H1 (cell line): Measurements from ENCODE around the gene HPCAL4. TPM values are rescaled to one million over a fixed set of nuclear protein-coding genes. Genes with fewer than 3 reads are reported as not detected.

Experiments
- CTCF ChIA-PET: fragments of 300-600 bp; sonication (Branson Sonifier 250); formaldehyde crosslinking; loops from one replicate; lab custom pipeline; 2021; ENCODE audit not compliant: partially characterized antibody; lab: Charles Lee
- POLR2A ChIA-PET: fragments of 300-600 bp; sonication (Branson Sonifier 250); formaldehyde crosslinking; loops from one replicate; lab custom pipeline; 2021; ENCODE audit warnings: inconsistent platforms; ENCODE audit not compliant: partially characterized antibody; lab: Charles Lee
- DNase-seq, 2 experiments: peaks; one replicate each; pipeline versions ENCODE4 v3.0.0 to v3.0.0-alpha.2; 2010 to 2022; ENCODE audit warnings: low spot score in 2 of 2, low read depth in 1 of 2, mixed read lengths in 1 of 2
- FAIRE-seq: peaks from 2 replicates; lab custom pipeline; 2011; peaks lifted over from hg19 to GRCh38; lab: Jason Lieb, UNC
- H2AFZ ChIP-seq: 2 replicates; pipeline ENCODE4 v1.8.1; 2012; ENCODE audit warnings: low read length, inconsistent platforms
- H2AK5ac ChIP-seq: 2 replicates; pipeline ENCODE4 v1.6.1; 2013; ENCODE audit warnings: low read depth, low read length
- H2BK120ac ChIP-seq: replicated peaks from 2 replicates; pipeline ENCODE3; 2013; ENCODE audit warnings: low read depth, low read length, inconsistent platforms
- H2BK12ac ChIP-seq: 2 replicates; pipeline ENCODE4 v1.6.1; 2013; ENCODE audit warnings: low read depth, low read length
- H2BK15ac ChIP-seq: 2 replicates; pipeline ENCODE4 v1.6.1; 2013; ENCODE audit warnings: low read length
- H2BK20ac ChIP-seq: 2 replicates; pipeline ENCODE4 v1.6.1; 2013; ENCODE audit warnings: low read length
- H2BK5ac ChIP-seq: 2 replicates; pipeline ENCODE4 v1.6.1; 2013; ENCODE audit warnings: low read depth, low read length
- H3K14ac ChIP-seq: 2 replicates; pipeline ENCODE4 v1.6.1; 2013; ENCODE audit warnings: inconsistent platforms; ENCODE audit not compliant: insufficient read length
- H3K18ac ChIP-seq: 2 replicates; pipeline ENCODE4 v1.6.1; 2013; ENCODE audit warnings: low read length; ENCODE audit errors: extremely low read depth
- H3K23ac ChIP-seq: 2 replicates; pipeline ENCODE4 v1.6.1; 2013; ENCODE audit warnings: inconsistent platforms; ENCODE audit not compliant: insufficient read length
- H3K23me2 ChIP-seq: 2 replicates; pipeline ENCODE4 v1.6.1; 2013; ENCODE audit warnings: low read depth, low read length
- H3K27ac ChIP-seq: 2 replicates; pipeline ENCODE4 v1.6.1; 2011; ENCODE audit warnings: low read depth, low read length, inconsistent platforms
- H3K27me3 ChIP-seq, 4 experiments: replicated peaks in 1 of 4; 1 replicate in 1 of 4; 2 replicates in 3 of 4; pipeline versions ENCODE4 v1.6.1 to v1.8.1; 2011 to 2013; ENCODE audit warnings: low read length in 3 of 4, mild to moderate bottlenecking in 3 of 4, inconsistent platforms in 2 of 4, mixed read lengths in 2 of 4, moderate library complexity in 1 of 4; ENCODE audit not compliant: control insufficient read depth in 3 of 4, insufficient read depth in 3 of 4; ENCODE audit errors: extremely low read depth in 1 of 4
- H3K36me3 ChIP-seq, 4 experiments: 2 replicates each; pipeline versions ENCODE4 v1.6.1 to v1.8.1; 2011 to 2013; ENCODE audit warnings: mild to moderate bottlenecking in 4 of 4, low read length in 3 of 4, moderate library complexity in 2 of 4, control low read depth in 1 of 4, inconsistent platforms in 1 of 4; ENCODE audit not compliant: insufficient read depth in 4 of 4, control insufficient read depth in 2 of 4
- H3K4ac ChIP-seq: replicated peaks from 2 replicates; pipeline ENCODE3; 2013; ENCODE audit warnings: low read length, low read depth, mixed read lengths, inconsistent platforms; ENCODE audit not compliant: insufficient read length
- H3K4me1 ChIP-seq, 4 experiments: replicated peaks in 1 of 4; 1 replicate in 1 of 4; 2 replicates in 3 of 4; pipeline versions ENCODE4 v1.6.1 to v1.8.1; 2011 to 2013; ENCODE audit warnings: low read length in 3 of 4, inconsistent platforms in 2 of 4, mixed read lengths in 1 of 4; ENCODE audit not compliant: insufficient read depth in 4 of 4, control insufficient read depth in 3 of 4
- H3K4me2 ChIP-seq, 2 experiments: 2 replicates each; pipeline versions ENCODE4 v1.6.1 to v1.8.1; 2011 to 2013; ENCODE audit warnings: low read depth in 2 of 2, low read length in 2 of 2, control low read depth in 1 of 2, inconsistent platforms in 1 of 2, mild to moderate bottlenecking in 1 of 2; ENCODE audit not compliant: insufficient read depth in 1 of 2
- H3K4me3 ChIP-seq, 4 experiments: fragments of 200-600, 300-600 bp in 1 of 4; sonication (generic), shearing (Covaris generic), sonication (Bioruptor Twin) in 1 of 4; 2 replicates each; pipeline versions ENCODE4 v1.5.1 to v1.8.1; 2011 to 2016; ENCODE audit warnings: low read length in 4 of 4, low read depth in 3 of 4, control low read depth in 2 of 4, inconsistent platforms in 2 of 4, mild to moderate bottlenecking in 2 of 4, mixed read lengths in 1 of 4, moderate library complexity in 1 of 4; ENCODE audit not compliant: insufficient read depth in 2 of 4; ENCODE audit errors: extremely low read depth in 1 of 4
- H3K56ac ChIP-seq: replicated peaks from 2 replicates; pipeline ENCODE3; 2013; ENCODE audit warnings: low read depth, mild to moderate bottlenecking, mixed read lengths, low read length, inconsistent platforms; ENCODE audit not compliant: insufficient read length
- H3K79me1 ChIP-seq: 2 replicates; pipeline ENCODE4 v1.6.1; 2013; ENCODE audit warnings: low read depth, low read length, control low read depth
- H3K79me2 ChIP-seq, 2 experiments: 2 replicates each; pipeline versions ENCODE4 v1.6.1 to v1.8.1; 2012 to 2013; ENCODE audit warnings: low read length in 2 of 2, mild to moderate bottlenecking in 2 of 2, inconsistent platforms in 1 of 2; ENCODE audit not compliant: insufficient read depth in 2 of 2, control insufficient read depth in 1 of 2
- H3K9ac ChIP-seq, 4 experiments: replicated peaks in 1 of 4; 1 replicate in 1 of 4; 2 replicates in 3 of 4; pipeline versions ENCODE4 v1.6.1 to v1.8.1; 2011 to 2013; ENCODE audit warnings: low read depth in 3 of 4, low read length in 3 of 4, control low read depth in 2 of 4, mild to moderate bottlenecking in 2 of 4, moderate library complexity in 2 of 4, inconsistent platforms in 1 of 4; ENCODE audit errors: extremely low read depth in 1 of 4
- H3K9me3 ChIP-seq, 2 experiments: 2 replicates each; pipeline versions ENCODE4 v1.6.1 to v1.8.1; 2012 to 2013; ENCODE audit warnings: mild to moderate bottlenecking in 2 of 2, moderate library complexity in 2 of 2, control low read depth in 1 of 2, inconsistent platforms in 1 of 2, low read depth in 1 of 2, low read length in 1 of 2, mixed read lengths in 1 of 2; ENCODE audit not compliant: insufficient read depth in 2 of 2
- H4K20me1 ChIP-seq, 2 experiments: replicated peaks in 1 of 2; 2 replicates each; pipeline versions ENCODE3 to v1.8.1; 2011 to 2013; ENCODE audit warnings: inconsistent platforms in 2 of 2, low read length in 2 of 2, mild to moderate bottlenecking in 1 of 2; ENCODE audit not compliant: insufficient read depth in 2 of 2, control insufficient read depth in 1 of 2
- H4K5ac ChIP-seq: 2 replicates; pipeline ENCODE4 v1.6.1; 2013; ENCODE audit warnings: low read length, low read depth, mixed read lengths, inconsistent platforms; ENCODE audit not compliant: insufficient read length
- H4K8ac ChIP-seq: 2 replicates; pipeline ENCODE4 v1.8.0; 2013; ENCODE audit warnings: mild to moderate bottlenecking, moderate library complexity, low read length, inconsistent platforms; ENCODE audit not compliant: insufficient read depth; ENCODE audit errors: extremely low read depth
- H4K91ac ChIP-seq: replicated peaks from 2 replicates; pipeline ENCODE3; 2013; ENCODE audit warnings: low read length, mixed read lengths, inconsistent platforms; ENCODE audit not compliant: insufficient read length
- BACH1 ChIP-seq: IDR thresholded peaks from 2 replicates; pipeline ENCODE4 v1.6.1; 2012; ENCODE audit warnings: low read length, improper control_type of control experiment
- CBX5 ChIP-seq: fragments of 300-800, 300-1000 bp; sonication (generic); IDR thresholded peaks from 2 replicates; pipeline ENCODE4 v1.7.1; 2016; ENCODE audit warnings: antibody characterized with exemption, low read length, low read depth
- E2F6 ChIP-seq: IDR thresholded peaks from 2 replicates; pipeline ENCODE4 v1.6.1; 2012; ENCODE audit warnings: inconsistent platforms
- GABPA ChIP-seq: IDR thresholded peaks from 2 replicates; pipeline ENCODE4 v1.6.1; 2011; ENCODE audit warnings: mild to moderate bottlenecking, low read length, moderate library complexity, borderline replicate concordance; ENCODE audit not compliant: insufficient read depth
- POLR2AphosphoS5 ChIP-seq: IDR thresholded peaks from 2 replicates; pipeline ENCODE4 v1.6.1; 2011; ENCODE audit warnings: low read depth, low read length
- SIX5 ChIP-seq: IDR thresholded peaks from 2 replicates; pipeline ENCODE4 v1.6.1; 2011; ENCODE audit warnings: mild to moderate bottlenecking, low read depth, low read length
- SUZ12 ChIP-seq: fragments of 200-600 bp; sonication (generic); IDR thresholded peaks from 2 replicates; pipeline ENCODE4 v1.6.1; 2012; ENCODE audit warnings: mild to moderate bottlenecking, inconsistent platforms, low read length, moderate library complexity, mixed read lengths
- TCF12 ChIP-seq: IDR thresholded peaks from 2 replicates; pipeline ENCODE4 v1.6.1; 2011; ENCODE audit warnings: low read depth, mild to moderate bottlenecking, low read length
- WGBS, 2 experiments: shearing (Covaris generic) in 1 of 2; methylation state at CpG; one replicate each; pipeline versions ENCODE4 v1.1.6 to v1.1.7; 2013 to 2015; ENCODE audit warnings: low lambda C conversion rate in 2 of 2, mixed read lengths in 2 of 2, inconsistent platforms in 1 of 2, low coverage in 1 of 2, missing lambda C conversion rate in 1 of 2; ENCODE audit not compliant: insufficient replicate concordance in 2 of 2, insufficient coverage in 1 of 2, insufficient read length in 1 of 2; ENCODE audit errors: extremely low coverage in 1 of 2, missing lambda C conversion rate in 1 of 2; 5-methylcytosine and 5-hydroxymethylcytosine counted together
- polyA plus RNA-seq, 7 experiments: library from polyadenylated mRNA; depleted of rRNA in 3 of 7; stranded (reverse) in 5 of 7; unstranded in 2 of 7; fragments of >200 nt in 5 of 7; fragments of 200-250 nt in 2 of 7; gene quantifications; 1 replicate in 5 of 7; 2 replicates in 1 of 7; 4 replicates in 1 of 7; pipeline versions ENCODE4 v1.2.1 to v1.2.3, GENCODE V29; 2011 to 2013; ENCODE audit warnings: missing spikeins in 2 of 7, mixed read lengths in 2 of 7
- total RNA-seq: library from RNA; stranded (reverse); fragmentation: NEBNext Ultra II Directional; extraction: Animal tissue kit (Norgen Biotek cat#: 25700); gene quantifications from 2 replicates; pipeline ENCODE4 v1.2.1, GENCODE V29; 2021
- TF ChIP-seq, protein P1 (sequence below), 3 experiments: IDR thresholded peaks; 1 replicate in 2 of 3; 2 replicates in 1 of 3; pipeline versions ENCODE4 v1.5.1 to v1.6.1; 2011; ENCODE audit warnings: low read length in 3 of 3, mild to moderate bottlenecking in 3 of 3, inconsistent platforms in 2 of 3, low read depth in 1 of 3, moderate library complexity in 1 of 3; ENCODE audit not compliant: insufficient read depth in 1 of 3; ENCODE audit errors: control extremely low read depth in 1 of 3

The HPCAL4 gene
- total and polyA plus RNA-seq, 2 of the 8 experiments (the other 6 are each of a cell fraction or from before 2014, with no cell fraction given): 0.54 to 0.74 TPM

DNA sequence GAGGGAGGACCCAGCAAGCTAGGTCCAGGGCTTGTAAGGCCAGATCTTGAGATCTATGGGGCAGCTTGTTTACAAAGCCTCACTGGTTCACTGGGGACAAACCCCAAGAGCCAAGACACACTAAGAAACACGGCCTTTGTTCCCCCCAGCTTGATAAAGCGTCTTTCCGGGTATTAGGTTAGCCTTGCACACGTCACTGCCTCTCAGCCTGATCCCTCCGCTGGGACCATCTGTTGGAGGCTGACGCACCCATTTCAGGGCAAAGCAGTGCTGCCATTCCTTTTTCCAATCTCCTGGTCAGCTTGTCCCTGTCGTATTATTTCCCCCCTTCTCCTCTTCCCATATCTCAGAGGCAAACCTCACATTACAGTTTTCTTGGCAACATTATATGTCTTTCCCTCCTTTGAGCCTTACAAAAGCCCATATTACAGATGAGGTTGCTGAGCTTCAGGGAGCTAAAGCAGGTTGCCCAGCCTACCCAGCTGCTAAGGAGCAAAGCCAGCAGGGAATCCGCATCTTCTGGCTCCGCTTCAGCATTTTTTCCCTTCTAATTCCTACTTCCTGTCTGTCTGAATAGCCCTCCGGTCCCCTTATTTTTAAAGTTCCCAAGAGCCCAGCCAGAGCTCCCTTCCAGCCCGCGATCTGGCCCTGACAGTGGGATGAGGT is 55.9 kb downstream of the HPCAL4 start:
- ChIA-PET CTCF (interaction anchor here (0.6 to 16.5 kb wide), 4 partner anchors 19 to 79 kb away, joined by 3 to 337 read pairs (median 140); no protein-coding TSS in a partner anchor), POLR2A (interaction anchor here (0.9 to 2.6 kb wide), 2 partner anchors 12 to 35 kb away, joined by 4 to 10 read pairs; no protein-coding TSS in a partner anchor)
- no peak overlapping the region for H2BK12ac ChIP-seq
- H4K5ac ChIP-seq: no peak overlapping the region
- peaks cover 4% of the 10 kb centered on the region; the same call in 1 of the 2 replicates for H3K23me2 ChIP-seq
- no peak for DNase-seq
- no peaks in the 10 kb centered on the region for H3K79me2 ChIP-seq
- no peak overlapping the region for H3K4me2 ChIP-seq
- WGBS, 2 experiments: 81% methylated on average over 12 of the region's 12 CpGs; no CpG with 5 or more reads in 1 of the 2 experiments
- H3K9me3 ChIP-seq: no peaks in the 10 kb centered on the region
- H3K9ac ChIP-seq: no peak overlapping the region
- peaks cover 4 to 55% (median 52%) of the 10 kb centered on the region in 4 experiments for H3K27me3 ChIP-seq
- H3K56ac ChIP-seq: no peak overlapping the region
- no peak overlapping the region for H2BK20ac ChIP-seq
- H2BK15ac ChIP-seq: no peak overlapping the region; the same call in 1 of the 2 replicates
- H3K18ac ChIP-seq: no peak overlapping the region
- FAIRE-seq: no peak
- no peak overlapping the region for H3K4ac ChIP-seq
- H2AK5ac ChIP-seq: no peak overlapping the region
- H4K8ac ChIP-seq: no peak overlapping the region
- no peak overlapping the region for H3K4me3 ChIP-seq
- no peak overlapping the region for H3K14ac ChIP-seq
- H3K27ac ChIP-seq: no peak overlapping the region
- peaks cover 0 to 5% of the 10 kb centered on the region in 2 experiments for H4K20me1 ChIP-seq
- H2AFZ ChIP-seq: no peak overlapping the region
- H3K79me1 ChIP-seq: no peaks in the 10 kb centered on the region
- peaks cover 0 to 5% (median 1%) of the 10 kb centered on the region in 4 experiments; a peak in 3 of 7 replicates for H3K4me1 ChIP-seq
- H3K36me3 ChIP-seq: no peaks in the 10 kb centered on the region
- peak overlapping the region; percentile 38; the same call in 1 of the 2 replicates for H2BK5ac ChIP-seq
- no peak overlapping the region for H4K91ac ChIP-seq
- no peak overlapping the region for H3K23ac ChIP-seq
- no peak overlapping the region for H2BK120ac ChIP-seq
- TF ChIP-seq CBX5 (no peak), GABPA (no peak), E2F6 (no peak), BACH1 (no peak), SIX5 (no peak), POLR2AphosphoS5 (no peak), SUZ12 (no peak), TCF12 (no peak)
- TF ChIP-seq, protein P1, sequence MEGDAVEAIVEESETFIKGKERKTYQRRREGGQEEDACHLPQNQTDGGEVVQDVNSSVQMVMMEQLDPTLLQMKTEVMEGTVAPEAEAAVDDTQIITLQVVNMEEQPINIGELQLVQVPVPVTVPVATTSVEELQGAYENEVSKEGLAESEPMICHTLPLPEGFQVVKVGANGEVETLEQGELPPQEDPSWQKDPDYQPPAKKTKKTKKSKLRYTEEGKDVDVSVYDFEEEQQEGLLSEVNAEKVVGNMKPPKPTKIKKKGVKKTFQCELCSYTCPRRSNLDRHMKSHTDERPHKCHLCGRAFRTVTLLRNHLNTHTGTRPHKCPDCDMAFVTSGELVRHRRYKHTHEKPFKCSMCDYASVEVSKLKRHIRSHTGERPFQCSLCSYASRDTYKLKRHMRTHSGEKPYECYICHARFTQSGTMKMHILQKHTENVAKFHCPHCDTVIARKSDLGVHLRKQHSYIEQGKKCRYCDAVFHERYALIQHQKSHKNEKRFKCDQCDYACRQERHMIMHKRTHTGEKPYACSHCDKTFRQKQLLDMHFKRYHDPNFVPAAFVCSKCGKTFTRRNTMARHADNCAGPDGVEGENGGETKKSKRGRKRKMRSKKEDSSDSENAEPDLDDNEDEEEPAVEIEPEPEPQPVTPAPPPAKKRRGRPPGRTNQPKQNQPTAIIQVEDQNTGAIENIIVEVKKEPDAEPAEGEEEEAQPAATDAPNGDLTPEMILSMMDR (IDR thresholded peaks at IDR 0.05; ENCODE audit: control extremely low read depth in 1 of 3, insufficient read depth in 1 of 3, low read depth in 1 of 3, low read length in 3 of 3): no peak
